Choroid plexus epithelial cell (primary cell): ENCODE measurements around the gene AADACL4.
"Not testable (repeated sequence)": the region's sequence is repeated elsewhere in the genome, so short reads cannot be mapped to it uniquely, and the experiment has no call there.

Experiments
- DNase-seq: peaks from one replicate; pipeline ENCODE4 v3.0.0-alpha.2; 2010; ENCODE audit warnings: low read depth
- H3K4me3 ChIP-seq: 2 replicates; pipeline ENCODE4 v1.5.1; 2011; ENCODE audit warnings: low read depth, mild to moderate bottlenecking, control low read depth, low read length, moderate library complexity
- TF ChIP-seq, protein P1 (sequence below): conservative IDR thresholded peaks from 2 replicates; pipeline ENCODE4 v1.5.1; 2011; ENCODE audit warnings: low read depth, mild to moderate bottlenecking, control low read depth, inconsistent platforms, low read length, moderate library complexity

AADACL4 gene

GRCh38 chr1:12644829-12645228 is 944 bp downstream of the AADACL4 start:
- TF ChIP-seq, protein P1, sequence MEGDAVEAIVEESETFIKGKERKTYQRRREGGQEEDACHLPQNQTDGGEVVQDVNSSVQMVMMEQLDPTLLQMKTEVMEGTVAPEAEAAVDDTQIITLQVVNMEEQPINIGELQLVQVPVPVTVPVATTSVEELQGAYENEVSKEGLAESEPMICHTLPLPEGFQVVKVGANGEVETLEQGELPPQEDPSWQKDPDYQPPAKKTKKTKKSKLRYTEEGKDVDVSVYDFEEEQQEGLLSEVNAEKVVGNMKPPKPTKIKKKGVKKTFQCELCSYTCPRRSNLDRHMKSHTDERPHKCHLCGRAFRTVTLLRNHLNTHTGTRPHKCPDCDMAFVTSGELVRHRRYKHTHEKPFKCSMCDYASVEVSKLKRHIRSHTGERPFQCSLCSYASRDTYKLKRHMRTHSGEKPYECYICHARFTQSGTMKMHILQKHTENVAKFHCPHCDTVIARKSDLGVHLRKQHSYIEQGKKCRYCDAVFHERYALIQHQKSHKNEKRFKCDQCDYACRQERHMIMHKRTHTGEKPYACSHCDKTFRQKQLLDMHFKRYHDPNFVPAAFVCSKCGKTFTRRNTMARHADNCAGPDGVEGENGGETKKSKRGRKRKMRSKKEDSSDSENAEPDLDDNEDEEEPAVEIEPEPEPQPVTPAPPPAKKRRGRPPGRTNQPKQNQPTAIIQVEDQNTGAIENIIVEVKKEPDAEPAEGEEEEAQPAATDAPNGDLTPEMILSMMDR: no peak
- no peak overlapping the region for H3K4me3 ChIP-seq
- no peak for DNase-seq

GRCh38 chr1:12645401-12645800 is 1.5 kb downstream of the AADACL4 start:
- DNase-seq: not testable (repeated sequence)

DNA sequence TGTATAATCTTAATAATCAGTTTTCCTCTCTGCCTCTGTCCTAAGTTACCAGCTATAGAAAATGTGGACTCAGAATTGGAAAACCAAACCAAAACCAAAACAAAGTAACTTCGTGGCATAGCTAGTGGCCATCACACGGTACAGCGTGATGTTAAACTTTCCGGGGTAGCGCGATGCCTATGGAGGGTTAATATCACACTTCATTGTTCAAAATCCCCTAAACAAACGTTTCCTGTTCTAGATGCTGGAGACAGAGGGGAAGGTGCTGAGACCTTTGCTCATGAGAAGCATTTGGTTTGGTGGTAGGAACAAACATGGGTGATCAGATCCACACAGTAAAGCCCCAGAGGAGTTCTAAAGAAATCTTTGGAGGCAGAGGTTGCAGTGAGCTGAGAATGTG is 4.9 kb downstream of the AADACL4 start:
- DNase-seq: no peak
- H3K4me3 ChIP-seq: no peak overlapping the region
- TF ChIP-seq, protein P1: no peak

More at GRCh38 chr1:12645401-12645800, 1.5 kb downstream of the AADACL4 start:
- not testable (repeated sequence) for H3K4me3 ChIP-seq

- DNase-seq: peak; percentile 94
- TF ChIP-seq, protein P1: no peak
- no peak overlapping the region for H3K4me3 ChIP-seq
Measured at GRCh38 chr1:12649971-12650421, 6.1 kb downstream of the AADACL4 start.

- no peak overlapping the region for H3K4me3 ChIP-seq
- DNase-seq: peak; percentile 67
- TF ChIP-seq, protein P1: no peak
Measured at GRCh38 chr1:12654004-12654567, 10.2 kb downstream of the AADACL4 start.

DNA sequence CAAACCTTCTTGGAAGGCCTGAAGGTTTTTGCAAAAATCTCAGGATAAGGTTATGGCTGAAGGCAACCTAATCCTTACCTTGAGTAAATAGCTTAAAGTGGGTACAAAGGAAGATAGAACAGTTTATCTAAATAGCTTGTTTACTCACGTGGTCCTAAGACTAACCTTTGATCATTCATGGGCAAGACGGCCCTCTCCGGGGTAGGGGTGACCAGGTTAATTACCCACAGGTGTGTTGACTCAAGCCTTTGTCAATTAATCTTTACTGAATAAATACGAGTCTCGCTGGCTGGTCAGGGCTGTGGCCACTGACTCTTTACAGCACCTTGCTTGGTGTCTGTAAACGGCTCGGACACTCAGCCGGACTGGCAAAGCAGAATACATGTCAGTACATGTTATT is 10.8 kb downstream of the AADACL4 start:
- TF ChIP-seq, protein P1: no peak
- DNase-seq: no peak

GRCh38 chr1:12656575-12656974 is 12.7 kb downstream of the AADACL4 start:
- TF ChIP-seq, protein P1: no peak
- H3K4me3 ChIP-seq: no peak overlapping the region
- no peak for DNase-seq

More for the DNA sequence above, 10.8 kb downstream of the AADACL4 start:
- H3K4me3 ChIP-seq: no peak overlapping the region
